MCF 10A (cell line): ENCODE data around the gene AUTS2. TPM values are rescaled to one million over a fixed set of nuclear protein-coding genes. Genes with fewer than 3 reads are reported as not detected.

Experiments
- BruUV-seq: library from RNA; stranded (reverse); fragments of 400-500 nt; replicated peaks from 2 replicates; lab custom pipeline; 2021; lab: Mats Ljungman, UMichigan
- CTCF ChIA-PET: fragments of 300-600 bp; sonication (Branson Sonifier 250); formaldehyde crosslinking; extraction: SDS; loops from one replicate; lab custom pipeline; 2021; ENCODE audit warnings: antibody characterized with exemption, inconsistent platforms; lab: Yijun Ruan, JAX
- POLR2A ChIA-PET: fragments of 300-600, 350-650 bp; sonication (Branson Sonifier 250); formaldehyde crosslinking; extraction: SDS; loops from one replicate; lab custom pipeline; 2020; ENCODE audit warnings: antibody characterized with exemption, inconsistent platforms; lab: Yijun Ruan, JAX
- DNase-seq: peaks from one replicate; pipeline ENCODE4 v3.0.0-alpha.2; 2018; ENCODE audit not compliant: unreplicated experiment
- H3K27ac Mint-ChIP-seq: one replicate; pipeline ENCODE4 v1.8.0; 2022; ENCODE audit warnings: mild to moderate bottlenecking, low read depth, mixed read lengths; ENCODE audit not compliant: unreplicated experiment
- H3K27me3 Mint-ChIP-seq: one replicate; pipeline ENCODE4 v1.8.0; 2022; ENCODE audit warnings: mixed read lengths; ENCODE audit not compliant: insufficient read depth, unreplicated experiment
- H3K36me3 Mint-ChIP-seq: one replicate; pipeline ENCODE4 v1.8.0; 2022; ENCODE audit warnings: mild to moderate bottlenecking, moderate library complexity, mixed read lengths; ENCODE audit not compliant: insufficient read depth, unreplicated experiment
- H3K4me1 Mint-ChIP-seq: one replicate; pipeline ENCODE4 v1.8.0; 2022; ENCODE audit warnings: mixed read lengths; ENCODE audit not compliant: insufficient read depth, unreplicated experiment
- H3K4me3 Mint-ChIP-seq: one replicate; pipeline ENCODE4 v1.8.0; 2022; ENCODE audit warnings: mild to moderate bottlenecking, moderate library complexity, mixed read lengths; ENCODE audit not compliant: unreplicated experiment
- H3K9me3 Mint-ChIP-seq: one replicate; pipeline ENCODE4 v1.8.0; 2022; ENCODE audit warnings: mixed read lengths; ENCODE audit not compliant: unreplicated experiment
- intact Hi-C: fragments of 100-400 bp; cut with micrococcal nuclease; formaldehyde crosslinking; loops from 2 replicates; pipeline ENCODE4 v1.14.1; 2022
- total RNA-seq: library from RNA; stranded (reverse); gene quantifications from 2 replicates; pipeline ENCODE4 v1.2.3, GENCODE V29; 2022
- TF ChIP-seq, protein P1 (sequence below): fragments of 200-600 bp; IDR thresholded peaks from one replicate; pipeline ENCODE4 v1.8.0; 2022; ENCODE audit warnings: antibody characterized with exemption, mild to moderate bottlenecking; ENCODE audit not compliant: unreplicated experiment

The AUTS2 gene
- total RNA-seq, 1 experiment from 2014 or later: 1.3 TPM

GRCh38 chr7:70006261-70006920 lies 408.1 kb downstream of the AUTS2 start:
- Mint-ChIP-seq H3K36me3 (no peaks in the 10 kb centered on the region), H3K27ac (no peak overlapping the region), H3K4me1 (no peaks in the 10 kb centered on the region), H3K27me3 (no peaks in the 10 kb centered on the region), H3K9me3 (peaks cover 5% of the 10 kb centered on the region), H3K4me3 (no peak overlapping the region)
- DNase-seq: no peak
- TF ChIP-seq, protein P1, sequence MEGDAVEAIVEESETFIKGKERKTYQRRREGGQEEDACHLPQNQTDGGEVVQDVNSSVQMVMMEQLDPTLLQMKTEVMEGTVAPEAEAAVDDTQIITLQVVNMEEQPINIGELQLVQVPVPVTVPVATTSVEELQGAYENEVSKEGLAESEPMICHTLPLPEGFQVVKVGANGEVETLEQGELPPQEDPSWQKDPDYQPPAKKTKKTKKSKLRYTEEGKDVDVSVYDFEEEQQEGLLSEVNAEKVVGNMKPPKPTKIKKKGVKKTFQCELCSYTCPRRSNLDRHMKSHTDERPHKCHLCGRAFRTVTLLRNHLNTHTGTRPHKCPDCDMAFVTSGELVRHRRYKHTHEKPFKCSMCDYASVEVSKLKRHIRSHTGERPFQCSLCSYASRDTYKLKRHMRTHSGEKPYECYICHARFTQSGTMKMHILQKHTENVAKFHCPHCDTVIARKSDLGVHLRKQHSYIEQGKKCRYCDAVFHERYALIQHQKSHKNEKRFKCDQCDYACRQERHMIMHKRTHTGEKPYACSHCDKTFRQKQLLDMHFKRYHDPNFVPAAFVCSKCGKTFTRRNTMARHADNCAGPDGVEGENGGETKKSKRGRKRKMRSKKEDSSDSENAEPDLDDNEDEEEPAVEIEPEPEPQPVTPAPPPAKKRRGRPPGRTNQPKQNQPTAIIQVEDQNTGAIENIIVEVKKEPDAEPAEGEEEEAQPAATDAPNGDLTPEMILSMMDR: no peak
- ChIA-PET CTCF (interaction anchor here (0.6 kb wide), 1 partner anchor 11 kb away, joined by 3 read pairs; no protein-coding TSS in a partner anchor), POLR2A (no interaction called here)
- intact Hi-C loops: no loop called here
- no TSS peak for BruUV-seq

- POLR2A ChIA-PET: no interaction called here
- intact Hi-C loops: no loop called here
- no peaks in the 10 kb centered on the region for H3K36me3 Mint-ChIP-seq
- CTCF ChIA-PET: no interaction called here
- H3K4me3 Mint-ChIP-seq: no peak overlapping the region
- no peaks in the 10 kb centered on the region for H3K4me1 Mint-ChIP-seq
- H3K27ac Mint-ChIP-seq: no peak overlapping the region
- H3K9me3 Mint-ChIP-seq: peaks cover 20% of the 10 kb centered on the region
- DNase-seq: no peak
- no TSS peak for BruUV-seq
- TF ChIP-seq, protein P1: no peak
- no peaks in the 10 kb centered on the region for H3K27me3 Mint-ChIP-seq
These were observed 410.2 kb downstream of the AUTS2 start for GRCh38 chr7:70008466-70008865.

- ChIA-PET POLR2A (no interaction called here), CTCF (no interaction called here)
- Mint-ChIP-seq H3K9me3 (peaks cover 45% of the 10 kb centered on the region), H3K36me3 (no peaks in the 10 kb centered on the region), H3K4me3 (no peak overlapping the region), H3K27me3 (no peaks in the 10 kb centered on the region), H3K4me1 (no peaks in the 10 kb centered on the region), H3K27ac (no peak overlapping the region)
- intact Hi-C loops: no loop called here
- TF ChIP-seq, protein P1: no peak
- no TSS peak for BruUV-seq
- no peak for DNase-seq
These were observed 416.4 kb downstream of the AUTS2 start for GRCh38 chr7:70014472-70015177.

DNA sequence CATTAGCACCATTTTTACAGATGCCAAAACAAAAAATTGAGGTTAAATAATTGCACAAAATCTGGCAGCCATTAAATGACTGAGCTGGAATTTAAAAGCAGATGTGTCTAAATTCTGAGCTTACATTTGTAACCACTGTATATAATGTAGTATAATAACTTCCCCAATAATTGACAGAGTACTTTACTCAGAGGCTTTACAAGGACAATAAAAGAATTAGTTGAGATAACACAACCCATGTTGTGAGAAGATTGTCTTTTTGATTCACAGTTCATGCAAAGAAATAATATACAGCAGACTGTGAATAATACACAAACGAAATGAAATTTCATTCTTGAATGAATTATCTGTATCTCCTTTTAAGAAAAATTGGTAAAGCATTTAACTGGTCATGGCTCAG lies 417.1 kb downstream of the AUTS2 start:
- intact Hi-C loops: no loop called here
- H3K4me1 Mint-ChIP-seq: no peaks in the 10 kb centered on the region
- CTCF ChIA-PET: no interaction called here
- DNase-seq: no peak
- H3K9me3 Mint-ChIP-seq: peaks cover 48% of the 10 kb centered on the region
- H3K27me3 Mint-ChIP-seq: no peaks in the 10 kb centered on the region
- H3K4me3 Mint-ChIP-seq: no peak overlapping the region
- POLR2A ChIA-PET: no interaction called here
- TF ChIP-seq, protein P1: no peak
- no peak overlapping the region for H3K27ac Mint-ChIP-seq
- no peaks in the 10 kb centered on the region for H3K36me3 Mint-ChIP-seq
- no TSS peak for BruUV-seq
